B cell (primary cell): Measurements from ENCODE around the gene LZTS3.

Experiments
- CTCF ChIP-seq: fragments of 200-600 bp; IDR thresholded peaks from one replicate; pipeline ENCODE4 v1.8.0; 2022; ENCODE audit warnings: antibody characterized with exemption, mild to moderate bottlenecking
- EZH2 ChIP-seq: IDR thresholded peaks from 2 replicates; pipeline ENCODE4 v1.6.1; 2012; ENCODE audit warnings: borderline replicate concordance, low read depth, mild to moderate bottlenecking, moderate library complexity, low read length; ENCODE audit not compliant: insufficient read depth, poor library complexity, severe bottlenecking

- TF ChIP-seq CTCF (no peak), EZH2 (no peak)
Measured at GRCh38 chr20:3121271-3121911, 52.0 kb downstream of the LZTS3 start.
